NCI-H69 (cell line): ENCODE data around the gene LRRC40.
"Not testable (repeated sequence)": the region's sequence is repeated elsewhere in the genome, so short reads cannot be mapped to it uniquely, and the experiment has no call there.

Experiments used
- DNase-seq: peaks from one replicate; lab custom pipeline; 2025; lab: John Stamatoyannopoulos, UW

The LRRC40 gene

GRCh38 chr1:70202173-70202758 is 3.1 kb downstream of the LRRC40 start:
- no peak for DNase-seq

DNA sequence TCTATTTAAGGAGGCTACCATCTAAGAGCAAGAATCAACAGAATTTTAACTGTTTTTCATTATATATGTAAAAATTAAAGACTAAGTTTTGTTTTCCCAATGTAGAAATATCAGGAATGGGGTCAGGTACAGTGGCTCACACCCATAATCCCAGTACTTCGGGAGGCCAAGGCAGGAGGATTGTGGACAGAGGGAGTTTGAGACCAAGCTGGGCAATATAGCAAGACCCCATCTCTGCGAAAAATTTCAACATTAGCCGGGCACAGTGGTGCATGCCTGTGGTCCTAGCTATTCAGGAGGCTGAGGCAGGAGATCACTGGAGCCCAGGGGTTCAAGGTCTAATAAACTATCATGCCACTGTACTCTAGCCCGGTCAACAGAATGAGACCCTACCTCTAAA is 5.3 kb downstream of the LRRC40 start:
- no peak for DNase-seq

- no peak for DNase-seq
These were observed 9.0 kb downstream of the LRRC40 start for GRCh38 chr1:70196333-70196732.

GRCh38 chr1:70195342-70195741 is 10.0 kb downstream of the LRRC40 start:
- no peak for DNase-seq

DNA sequence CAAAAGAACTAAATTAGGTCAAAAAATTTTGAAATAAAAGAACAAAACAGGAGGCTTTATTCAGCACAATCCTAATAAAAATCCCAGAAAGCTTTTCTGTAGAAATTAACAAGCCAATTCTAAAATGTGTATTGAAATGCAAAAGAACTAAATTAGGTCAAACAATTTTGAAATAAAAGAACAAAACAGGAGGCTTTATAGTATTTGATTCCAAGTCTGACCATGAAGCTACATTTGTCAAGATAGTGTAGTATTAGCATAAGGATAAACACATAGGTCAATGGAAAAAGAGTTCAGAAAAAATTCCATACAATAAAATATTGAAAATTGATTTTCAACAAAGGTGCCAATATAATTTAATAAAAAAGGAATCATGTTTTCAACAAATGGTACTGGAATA is 10.8 kb downstream of the LRRC40 start:
- no peak for DNase-seq

DNA sequence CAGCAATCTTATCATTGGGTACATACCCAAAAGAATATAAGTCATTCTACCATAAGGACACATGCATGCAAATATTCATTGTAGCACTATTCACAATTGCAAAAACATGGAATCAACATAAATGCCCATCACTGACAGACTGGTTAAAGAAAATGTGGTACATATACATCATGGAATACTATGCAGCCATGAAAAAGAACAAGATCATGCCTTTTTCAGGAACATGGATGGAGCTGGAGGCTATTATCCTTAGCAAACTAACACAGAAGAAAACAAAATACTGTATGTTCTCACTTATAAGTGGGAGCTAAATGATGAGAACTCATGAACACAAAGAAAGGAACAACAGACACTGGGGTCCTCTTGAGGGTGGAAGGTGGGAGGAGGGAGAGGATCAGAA is 12.9 kb downstream of the LRRC40 start:
- not testable (repeated sequence) for DNase-seq

DNA sequence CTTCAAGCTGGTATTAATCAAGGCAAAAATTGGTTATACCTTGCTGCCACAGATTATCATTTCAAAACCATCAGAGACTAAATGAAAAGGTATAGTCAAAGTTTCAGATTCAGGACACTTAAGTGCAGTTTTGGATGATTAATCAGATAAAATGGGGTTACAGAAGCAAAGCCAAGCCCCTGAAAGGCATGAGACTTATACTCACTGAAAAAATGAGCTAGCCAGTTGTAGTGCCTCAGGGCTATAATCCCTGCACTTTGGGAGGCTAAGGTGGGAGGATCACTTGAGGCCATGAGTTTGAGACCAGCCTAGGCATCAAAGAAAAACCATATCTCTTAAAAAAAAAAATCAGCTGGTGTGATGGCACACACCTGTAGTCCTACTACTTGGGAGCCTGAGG is 15.2 kb downstream of the LRRC40 start:
- DNase-seq, result no peak

DNA sequence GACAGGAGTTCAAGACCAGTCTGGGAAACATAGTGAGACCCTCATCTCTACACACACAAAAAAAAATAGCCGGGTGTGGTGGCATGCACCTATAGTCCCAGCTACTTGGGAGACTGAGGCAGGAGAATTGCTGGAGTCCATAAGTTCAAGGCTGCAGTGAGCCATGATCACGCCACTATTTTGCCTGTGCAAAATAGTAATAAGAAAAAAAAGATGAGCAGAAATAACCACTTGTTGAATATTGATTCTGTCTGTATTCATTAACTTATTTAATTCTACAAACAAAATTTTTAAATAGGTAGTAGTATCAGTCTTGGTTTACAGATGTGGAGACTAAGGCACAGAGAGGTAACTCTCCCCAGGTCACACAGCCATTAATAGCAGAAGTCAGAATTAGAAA is 16.9 kb downstream of the LRRC40 start:
- no peak for DNase-seq

GRCh38 chr1:70185181-70185580 is 20.2 kb downstream of the LRRC40 start:
- DNase-seq, result not testable (repeated sequence)

- no peak for DNase-seq
These were observed 33.9 kb downstream of the LRRC40 start for GRCh38 chr1:70171512-70171911.

DNA sequence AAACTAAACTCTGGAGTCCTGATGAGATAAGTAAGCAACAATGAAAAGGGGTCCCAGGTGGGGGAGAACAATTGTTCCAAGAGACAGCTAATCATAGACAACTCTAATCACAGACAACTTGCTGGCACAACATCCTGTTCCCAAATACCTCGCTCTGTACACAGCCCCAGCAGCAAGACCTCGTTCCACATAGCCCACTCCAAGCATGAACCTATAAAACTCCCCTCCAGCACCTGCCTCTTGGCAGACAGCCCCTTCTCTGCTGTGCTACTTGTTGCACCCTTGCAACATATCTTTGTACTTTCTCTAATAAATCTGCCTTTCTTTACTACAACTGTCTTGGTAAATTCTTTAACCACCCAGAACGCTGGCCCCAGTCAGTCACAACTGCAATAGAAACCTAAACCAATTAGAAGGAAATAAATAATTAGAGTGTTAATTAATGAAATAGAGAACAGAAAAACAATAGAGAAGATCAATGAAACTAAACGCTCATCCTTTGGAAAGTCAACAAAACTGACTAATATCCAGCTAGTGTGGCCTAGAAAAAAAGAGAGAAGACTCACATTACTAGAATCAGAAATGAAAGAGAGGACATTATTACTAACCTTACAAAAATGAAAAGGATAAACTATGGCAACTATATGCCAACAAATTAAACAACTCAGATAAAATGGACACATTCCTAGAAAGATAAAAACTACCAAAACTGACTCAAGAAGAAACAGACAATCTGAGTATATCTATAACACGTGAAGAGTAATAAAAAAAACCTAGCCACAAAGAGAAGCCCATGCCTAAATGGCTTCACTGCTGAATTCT is 36.1 kb downstream of the LRRC40 start:
- DNase-seq, result peak; percentile 1

DNA sequence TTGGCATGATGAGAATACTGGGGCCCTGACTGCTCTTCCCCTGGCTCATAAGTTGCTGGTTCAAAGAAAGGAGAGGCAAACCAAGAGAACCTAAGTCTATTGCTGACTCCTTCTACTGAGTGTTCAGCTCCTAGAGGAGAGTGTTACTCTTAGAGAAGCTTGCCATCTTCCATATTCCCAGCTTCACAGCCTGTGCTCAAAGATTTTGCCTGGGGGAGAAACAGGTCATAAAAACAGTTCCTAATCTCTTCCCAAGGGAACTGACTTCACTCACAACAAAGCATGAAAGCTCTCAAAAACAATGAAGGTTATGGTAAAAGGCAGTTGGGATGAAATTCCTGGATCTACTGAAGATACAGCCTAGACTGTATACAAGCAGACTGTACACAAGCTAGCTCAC is 37.1 kb downstream of the LRRC40 start:
- DNase-seq, result peak; percentile 10

GRCh38 chr1:70164350-70164749 is 41.0 kb downstream of the LRRC40 start:
- no peak for DNase-seq

DNA sequence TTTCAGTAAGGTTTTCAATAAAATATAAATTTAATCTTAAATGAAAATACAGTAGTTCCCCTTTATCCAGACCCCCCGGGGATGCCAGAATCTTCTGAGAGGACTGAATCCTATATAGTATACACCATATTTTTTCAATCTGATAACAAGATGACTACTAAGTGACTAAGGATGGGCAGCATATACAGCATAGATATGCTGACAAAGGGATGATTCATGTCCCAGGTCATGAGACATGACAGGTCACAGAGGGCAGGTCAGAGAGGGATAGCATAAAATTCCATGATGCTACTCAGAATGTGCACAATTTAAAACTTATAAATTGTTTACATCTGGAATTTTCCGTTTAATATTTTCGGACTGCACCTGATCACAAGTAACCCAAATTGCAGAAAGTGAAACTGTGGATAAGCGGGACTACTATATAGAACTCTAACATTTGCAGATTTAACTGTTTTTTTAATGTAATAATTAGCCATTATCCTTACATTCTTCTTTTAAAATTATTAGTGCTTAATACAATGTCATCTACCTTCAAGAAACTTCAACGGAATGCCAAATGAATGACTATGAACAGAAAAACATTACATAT is 48.8 kb downstream of the LRRC40 start:
- no peak for DNase-seq

GRCh38 chr1:70153739-70154138 is 51.6 kb downstream of the LRRC40 start:
- no peak for DNase-seq

DNA sequence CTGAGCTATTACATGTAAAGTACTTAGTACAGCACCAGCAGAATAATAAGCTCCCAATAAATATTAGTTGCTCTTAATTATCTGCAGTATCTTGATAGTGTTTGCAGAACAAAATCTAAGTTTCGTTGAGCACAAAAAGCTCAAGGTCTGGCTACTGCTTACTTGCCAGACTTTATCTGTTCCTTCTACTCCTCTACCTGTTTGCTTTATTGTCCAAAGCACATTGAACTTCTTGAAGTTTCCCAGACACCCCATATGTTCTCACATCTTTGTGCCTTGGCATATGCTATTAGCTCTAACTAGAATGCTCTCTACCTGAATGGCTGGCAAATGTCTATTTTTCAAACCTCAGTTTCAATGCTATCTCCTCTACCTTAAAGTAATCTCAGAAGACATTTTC is 54.9 kb downstream of the LRRC40 start:
- no peak for DNase-seq

- DNase-seq, result peak; percentile 11
These were observed 58.9 kb downstream of the LRRC40 start for GRCh38 chr1:70146488-70146887.

DNA sequence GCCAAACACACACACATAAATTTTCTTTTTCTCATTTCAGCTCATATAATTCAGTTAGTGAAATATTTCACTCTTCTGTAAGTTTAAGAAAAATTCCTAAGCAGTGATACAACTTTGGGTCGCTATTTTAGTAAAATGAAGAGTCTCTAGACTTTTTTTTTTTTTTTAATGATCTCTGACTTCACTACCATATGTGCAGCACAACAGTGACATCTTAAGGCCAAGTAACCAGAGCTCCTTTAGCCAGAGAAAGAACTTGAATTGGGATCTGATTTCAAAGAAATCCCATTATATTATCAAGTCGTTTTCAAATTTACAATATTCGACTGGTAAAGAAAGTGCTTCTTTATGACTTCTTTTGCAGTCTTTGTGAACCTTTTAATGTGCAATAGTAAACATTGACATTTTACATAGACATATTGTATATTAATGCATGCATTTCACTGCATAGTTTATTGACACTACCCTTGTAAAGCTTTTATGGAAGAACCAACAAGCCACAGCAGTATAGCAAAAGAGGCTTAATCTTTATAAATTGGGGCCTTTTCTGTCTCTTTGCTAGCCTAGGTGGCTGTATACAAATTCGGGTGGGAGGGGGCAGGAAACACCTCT is 62.2 kb downstream of the LRRC40 start:
- DNase-seq, result peak; percentile 5

DNA sequence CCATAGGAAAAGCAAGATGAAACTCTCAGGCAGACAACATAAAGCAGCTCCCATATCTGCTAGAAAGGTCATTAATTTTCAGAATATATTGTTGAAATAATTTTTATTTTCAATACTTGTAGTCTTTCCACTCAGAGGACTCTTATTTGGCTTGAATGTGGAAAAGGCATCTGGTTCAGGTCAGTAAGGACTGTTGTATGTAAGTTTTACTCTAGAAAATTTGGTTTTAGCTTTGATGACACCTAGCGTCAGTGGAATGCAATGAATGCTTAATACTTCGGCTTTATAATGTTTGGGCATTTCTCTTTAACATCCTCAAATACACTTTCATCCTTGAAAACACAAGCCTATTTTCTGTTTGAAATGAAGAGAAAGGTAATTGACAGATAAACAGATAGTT is 63.3 kb downstream of the LRRC40 start:
- no peak for DNase-seq

DNA sequence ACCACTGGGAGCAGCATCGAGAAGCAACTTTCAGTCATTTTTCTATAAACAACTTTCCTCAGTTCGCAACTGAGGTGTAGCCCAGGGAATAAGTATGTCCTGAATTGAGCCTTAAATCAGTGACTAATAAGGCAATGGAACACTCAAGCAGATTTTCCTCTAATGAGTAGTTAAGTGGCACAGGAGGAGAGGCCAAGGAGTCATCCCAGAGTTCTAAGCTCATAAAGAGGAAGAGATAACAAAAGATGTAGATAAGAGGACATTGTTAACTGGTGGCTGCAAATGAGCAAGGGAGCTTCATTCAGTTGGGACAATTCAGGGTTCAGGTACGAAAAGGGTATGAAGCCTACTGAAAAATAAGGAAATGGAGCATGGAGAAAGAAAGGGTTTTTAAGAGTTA is 64.5 kb downstream of the LRRC40 start:
- no peak for DNase-seq

GRCh38 chr1:70140343-70140742 is 65.0 kb downstream of the LRRC40 start:
- no peak for DNase-seq

- peak; percentile 4 for DNase-seq
These were observed 71.2 kb downstream of the LRRC40 start for GRCh38 chr1:70134148-70134547.

DNA sequence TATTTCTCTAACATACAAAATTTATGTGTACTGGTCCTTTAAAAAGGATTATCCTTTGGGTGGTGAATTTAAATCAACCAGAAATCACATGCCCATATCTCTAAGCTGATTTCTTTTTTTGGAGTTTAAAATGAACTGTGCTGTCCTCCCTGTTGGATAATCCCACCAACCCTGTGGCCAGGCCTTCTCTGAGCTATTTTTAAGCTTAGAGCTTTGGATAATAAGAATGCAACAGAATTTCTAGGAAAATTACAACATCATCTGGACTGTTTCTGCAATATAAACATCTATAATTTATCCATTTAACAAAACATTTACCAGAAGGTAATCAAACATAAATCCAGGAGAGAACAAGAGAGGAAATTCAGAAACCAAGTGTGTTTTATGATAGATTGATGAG is 88.3 kb downstream of the LRRC40 start:
- DNase-seq, result no peak
